AG04449 (cell line): Measurements from ENCODE around the gene OR5P2.

ENCODE experiments used
- CTCF ChIA-PET: fragments of 350-600 bp; formaldehyde crosslinking; extraction: SDS; loops from one replicate; lab custom pipeline; 2021; ENCODE audit warnings: antibody characterized with exemption; lab: Yijun Ruan, JAX
- POLR2A ChIA-PET: fragments of 400-600, 350-600 bp; formaldehyde crosslinking; extraction: SDS; loops from one replicate; lab custom pipeline; 2020; ENCODE audit warnings: antibody characterized with exemption, inconsistent platforms; lab: Yijun Ruan, JAX
- DNase-seq: peaks from one replicate; pipeline ENCODE4 v3.0.0-alpha.2; 2010; ENCODE audit warnings: low read depth, low spot score
- H3K4me3 ChIP-seq: 2 replicates; pipeline ENCODE4 v1.5.1; 2011; ENCODE audit warnings: low read depth, mild to moderate bottlenecking, control low read depth, low read length
- CTCF ChIP-seq: IDR thresholded peaks from one replicate; pipeline ENCODE4 v1.5.1; 2011; ENCODE audit warnings: mild to moderate bottlenecking, moderate library complexity, low read length, control low read depth, inconsistent platforms; ENCODE audit not compliant: insufficient read depth; ENCODE audit errors: missing control alignments

Gene OR5P2

GRCh38 chr11:7796842-7797241, at the start of gene OR5P2:
Gene OR5P2, minus strand, starts transcription at chr11:7796942. Its CDS starts 0 bp downstream, at chr11:7796942.
- ChIA-PET CTCF (no interaction called here), POLR2A (no interaction called here)
- DNase-seq, result no peak
- no peak for TF ChIP-seq CTCF
- H3K4me3 ChIP-seq, result no peak within 1 kb of the TSS

GRCh38 chr11:7846003-7846402, 49.3 kb upstream of the OR5P2 start:
- DNase-seq, result no peak
- no peak overlapping the region for H3K4me3 ChIP-seq
- no peak for TF ChIP-seq CTCF
- CTCF ChIA-PET, result interaction anchor here (0.7 kb wide), 1 partner anchor 9 kb away, joined by 3 read pairs; no protein-coding TSS in a partner anchor
- POLR2A ChIA-PET, result no interaction called here

- ChIA-PET CTCF (no interaction called here), POLR2A (no interaction called here)
- TF ChIP-seq CTCF, result no peak
- DNase-seq, result no peak
- H3K4me3 ChIP-seq, result no peak overlapping the region
These were observed 48.2 kb upstream of the OR5P2 start for GRCh38 chr11:7844986-7845385.

GRCh38 chr11:7844521-7844920, 47.8 kb upstream of the OR5P2 start:
- H3K4me3 ChIP-seq, result no peak overlapping the region
- CTCF ChIA-PET, result no interaction called here
- POLR2A ChIA-PET, result no interaction called here
- no peak for TF ChIP-seq CTCF
- DNase-seq, result no peak

DNA sequence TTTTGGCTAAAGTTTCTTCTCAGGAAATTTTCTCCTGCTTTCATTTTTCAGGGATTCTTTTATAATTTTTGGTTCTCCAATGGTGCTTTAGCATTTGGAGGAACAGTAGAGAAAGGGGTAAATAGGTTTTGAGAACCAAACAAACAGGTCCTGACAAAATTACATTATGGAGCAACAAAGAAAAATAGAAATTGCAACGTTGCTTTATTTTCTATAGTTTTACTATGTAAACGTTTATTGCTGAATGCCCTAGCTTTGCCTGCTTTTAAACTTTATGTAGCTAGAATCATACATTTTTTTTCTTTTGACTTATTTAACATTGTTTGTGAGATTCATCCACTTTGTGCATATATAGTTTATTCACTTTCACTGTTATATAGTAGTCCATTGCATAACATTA, 43.8 kb upstream of the OR5P2 start:
- TF ChIP-seq CTCF, result no peak
- ChIA-PET POLR2A (no interaction called here), CTCF (no interaction called here)
- H3K4me3 ChIP-seq, result no peak overlapping the region
- no peak for DNase-seq

DNA sequence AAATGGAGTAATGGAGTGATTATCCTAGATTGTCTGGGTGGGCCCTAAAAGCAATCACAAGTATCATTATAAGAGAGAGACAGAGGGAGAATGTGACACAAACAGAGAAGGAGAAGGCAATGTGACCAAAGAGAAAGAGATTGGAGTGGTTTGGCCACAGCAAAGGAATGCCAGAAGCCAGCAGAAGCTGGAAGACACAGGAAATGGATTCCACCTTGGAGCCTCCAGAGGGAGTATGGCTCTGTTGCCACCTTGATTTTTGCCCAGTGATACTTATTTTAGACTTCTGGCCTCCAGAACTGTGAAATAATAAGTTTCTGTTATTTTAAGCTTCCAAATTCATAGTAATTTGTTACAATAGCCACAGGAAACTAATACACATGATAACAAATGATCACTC, 36.8 kb upstream of the OR5P2 start:
- no peak for TF ChIP-seq CTCF
- ChIA-PET POLR2A (interaction anchor here (0.7 kb wide), 1 partner anchor 153 kb away, joined by 3 read pairs; the partner anchor contains the start of gene EIF3F), CTCF (interaction anchor here (2.6 kb wide), 1 partner anchor 266 kb away, joined by 9 read pairs; no protein-coding TSS in a partner anchor)
- DNase-seq, result no peak
- no peak overlapping the region for H3K4me3 ChIP-seq
